Right lobe of liver (tissue), 4 donors: ENCODE results near the gene PRF1.

Experiments used
- POLR2A ChIP-seq: fragments of 450-650 bp; IDR thresholded peaks from one replicate; pipeline ENCODE4 v1.6.1; 2017; ENCODE audit warnings: antibody characterized with exemption, mild to moderate bottlenecking
- TF ChIP-seq, protein P1 (sequence below), 4 donors: fragments of 200-600 bp in 3 of 4; fragments of 450-650 bp in 1 of 4; IDR thresholded peaks; one replicate each; pipeline versions ENCODE4 v1.5.1 to v1.8.0; 2016 to 2022; ENCODE audit warnings: antibody characterized with exemption in 4 of 4, mild to moderate bottlenecking in 2 of 4
- donor health status: DM: no; HTN: no; CAD: no.
- donor health status: DM: no; HTN: no; CAD: no.
- donor health status: DM: no; HTN: yes; CAD: no.

DNA sequence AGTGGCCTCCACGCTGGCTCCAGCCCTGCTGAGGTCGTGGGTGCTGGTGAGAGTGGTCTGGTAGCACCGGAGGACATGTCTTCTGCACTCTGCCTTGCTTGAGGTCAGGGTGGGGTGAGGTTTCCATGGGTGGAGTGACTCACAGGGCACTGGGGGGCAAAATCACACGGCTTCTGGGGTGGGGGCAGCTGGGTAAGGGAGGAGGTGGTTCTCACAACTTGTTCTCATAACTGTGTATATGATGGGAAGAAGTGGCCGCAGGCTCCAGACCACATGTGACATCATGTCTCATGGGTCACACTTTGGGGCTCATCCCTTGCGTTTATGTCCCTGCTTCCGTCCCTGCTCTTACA is 884 bp upstream of the PRF1 start:
- TF ChIP-seq, protein P1, sequence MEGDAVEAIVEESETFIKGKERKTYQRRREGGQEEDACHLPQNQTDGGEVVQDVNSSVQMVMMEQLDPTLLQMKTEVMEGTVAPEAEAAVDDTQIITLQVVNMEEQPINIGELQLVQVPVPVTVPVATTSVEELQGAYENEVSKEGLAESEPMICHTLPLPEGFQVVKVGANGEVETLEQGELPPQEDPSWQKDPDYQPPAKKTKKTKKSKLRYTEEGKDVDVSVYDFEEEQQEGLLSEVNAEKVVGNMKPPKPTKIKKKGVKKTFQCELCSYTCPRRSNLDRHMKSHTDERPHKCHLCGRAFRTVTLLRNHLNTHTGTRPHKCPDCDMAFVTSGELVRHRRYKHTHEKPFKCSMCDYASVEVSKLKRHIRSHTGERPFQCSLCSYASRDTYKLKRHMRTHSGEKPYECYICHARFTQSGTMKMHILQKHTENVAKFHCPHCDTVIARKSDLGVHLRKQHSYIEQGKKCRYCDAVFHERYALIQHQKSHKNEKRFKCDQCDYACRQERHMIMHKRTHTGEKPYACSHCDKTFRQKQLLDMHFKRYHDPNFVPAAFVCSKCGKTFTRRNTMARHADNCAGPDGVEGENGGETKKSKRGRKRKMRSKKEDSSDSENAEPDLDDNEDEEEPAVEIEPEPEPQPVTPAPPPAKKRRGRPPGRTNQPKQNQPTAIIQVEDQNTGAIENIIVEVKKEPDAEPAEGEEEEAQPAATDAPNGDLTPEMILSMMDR (IDR thresholded peaks at IDR 0.05): no peak
- no peak for TF ChIP-seq POLR2A
